K562 (cell line): ENCODE results near the gene FBLIM1. TPM values are rescaled to one million over a fixed set of nuclear protein-coding genes. Genes with fewer than 3 reads are reported as not detected.

Experiments
- ATAC-seq: fragments of 200-7000 bp; cut with Tn5 transposase; 3 replicates; pipeline ENCODE4 v1.9.1; 2020; ENCODE audit warnings: moderate library complexity
- BruUV-seq: library from RNA; stranded (reverse); fragments of 400-500 nt; replicated peaks from 2 replicates; lab custom pipeline; 2021; lab: Mats Ljungman, UMichigan
- CTCF ChIA-PET: fragments of 300-600 bp; formaldehyde crosslinking; extraction: SDS; loops from one replicate; lab custom pipeline; 2021; ENCODE audit warnings: low intra/inter-chr PET ratio; lab: Yijun Ruan, JAX
- POLR2A ChIA-PET: fragments of 300-600, 350-650 bp; sonication (Branson Sonifier 250); formaldehyde crosslinking; extraction: SDS; loops from one replicate; lab custom pipeline; 2021; ENCODE audit warnings: antibody characterized with exemption, inconsistent platforms; lab: Yijun Ruan, JAX
- DNase-seq, 4 experiments: peaks; one replicate each; pipeline versions ENCODE4 v3.0.0 to v3.0.0-alpha.2; 2011 to 2018; ENCODE audit warnings: low spot score in 3 of 4, mixed read lengths in 3 of 4; ENCODE audit errors: extremely low read depth in 1 of 4
- FAIRE-seq: peaks from 2 replicates; lab custom pipeline; 2011; peaks lifted over from hg19 to GRCh38; lab: Jason Lieb, UNC
- H2AFZ ChIP-seq: 2 replicates; pipeline ENCODE4 v1.6.0; 2011; ENCODE audit warnings: low read depth, low read length, control low read depth, inconsistent platforms
- H3K27ac ChIP-seq: fragments of 200-600 bp; 3 replicates; pipeline ENCODE4 v1.8.0; 2011; ENCODE audit warnings: low read depth, mild to moderate bottlenecking, control low read depth, inconsistent platforms, low read length, moderate library complexity, mixed read lengths; ENCODE audit errors: extremely low read depth
- H3K27me3 ChIP-seq, 2 experiments: fragments of 300-600 bp in 1 of 2; 2 replicates in 1 of 2; 3 replicates in 1 of 2; pipeline versions ENCODE4 v1.6.0 to v1.8.0; 2011; ENCODE audit warnings: inconsistent platforms in 2 of 2, low read length in 2 of 2, mild to moderate bottlenecking in 1 of 2, mixed read lengths in 1 of 2, moderate library complexity in 1 of 2; ENCODE audit not compliant: control insufficient read depth in 2 of 2, insufficient read depth in 2 of 2
- H3K36me3 ChIP-seq: fragments of 300-600 bp; 3 replicates; pipeline ENCODE4 v1.8.0; 2011; ENCODE audit warnings: mild to moderate bottlenecking, low read length, inconsistent platforms; ENCODE audit not compliant: control insufficient read depth, insufficient read depth
- H3K4me1 ChIP-seq, 2 experiments: fragments of 200-600 bp in 1 of 2; replicated peaks in 1 of 2; 2 replicates in 1 of 2; 3 replicates in 1 of 2; pipeline versions ENCODE4 v1.5.1 to v1.8.0; 2011; ENCODE audit warnings: inconsistent platforms in 2 of 2, low read length in 2 of 2, mild to moderate bottlenecking in 1 of 2, mixed read lengths in 1 of 2, moderate library complexity in 1 of 2; ENCODE audit not compliant: control insufficient read depth in 2 of 2, insufficient read depth in 2 of 2
- H3K4me2 ChIP-seq: 2 replicates; pipeline ENCODE4 v1.6.1; 2011; ENCODE audit warnings: low read length, control low read depth, inconsistent platforms, mixed read lengths; ENCODE audit not compliant: insufficient read depth
- H3K4me3 ChIP-seq: fragments of 200-600 bp; sonication (generic), shearing (Covaris generic); 2 replicates; pipeline ENCODE4 v1.5.1; 2016; ENCODE audit warnings: control low read depth, inconsistent platforms
- H3K79me2 ChIP-seq: fragments of 200-600 bp; 3 replicates; pipeline ENCODE4 v1.8.0; 2011; ENCODE audit warnings: low read length, inconsistent platforms; ENCODE audit not compliant: control insufficient read depth, insufficient read depth
- H3K9ac ChIP-seq, 2 experiments: 2 replicates each; pipeline versions ENCODE4 v1.6.0 to v1.6.1; 2011; ENCODE audit warnings: low read depth in 2 of 2, low read length in 2 of 2, control low read depth in 1 of 2, inconsistent platforms in 1 of 2, mild to moderate bottlenecking in 1 of 2, mixed read lengths in 1 of 2; ENCODE audit not compliant: insufficient read depth in 1 of 2
- H3K9me1 ChIP-seq: one replicate; pipeline ENCODE4 v1.6.0; 2011; ENCODE audit warnings: inconsistent platforms, mild to moderate bottlenecking, low read length, moderate library complexity; ENCODE audit not compliant: control insufficient read depth, insufficient read depth
- H3K9me3 ChIP-seq: replicated peaks from 2 replicates; pipeline ENCODE4 v1.5.1; 2011; ENCODE audit warnings: low read depth, low read length, inconsistent platforms; ENCODE audit not compliant: control insufficient read depth, insufficient read depth
- H4K20me1 ChIP-seq: replicated peaks from 2 replicates; pipeline ENCODE4 v1.6.1; 2011; ENCODE audit warnings: low read length, inconsistent platforms, mixed read lengths; ENCODE audit not compliant: control insufficient read depth, insufficient read depth
- CUX1 ChIP-seq: fragments of 200-800 bp; sonication (Bioruptor generic); IDR thresholded peaks from 2 replicates; pipeline ENCODE4 v1.6.1; 2016; ENCODE audit warnings: missing genetic modification characterization, missing compliant biosample characterization
- NEUROD1 ChIP-seq: fragments of 150-350 bp; IDR thresholded peaks from 2 replicates; pipeline ENCODE4 v1.6.1; 2014; ENCODE audit warnings: borderline replicate concordance, low read length, low read depth; ENCODE audit not compliant: partially characterized antibody
- NR4A1 ChIP-seq, 2 experiments: fragments of 250-450 bp in 1 of 2; fragments of 450-650 bp in 1 of 2; sonication (Bioruptor Pico) in 1 of 2; IDR thresholded peaks; 2 replicates each; pipeline versions ENCODE4 v1.4.0 to v1.6.1; 2016 to 2020; ENCODE audit warnings: mild to moderate bottlenecking in 2 of 2, missing compliant biosample characterization in 1 of 2, missing genetic modification characterization in 1 of 2, moderate library complexity in 1 of 2
- SIN3A ChIP-seq, 2 experiments: fragments of 150-350 bp in 1 of 2; IDR thresholded peaks; 2 replicates each; pipeline ENCODE4 v1.6.1; 2011 to 2016; ENCODE audit warnings: borderline replicate concordance in 2 of 2, low read depth in 2 of 2, low read length in 2 of 2, mild to moderate bottlenecking in 2 of 2, moderate library complexity in 2 of 2; ENCODE audit not compliant: control insufficient read depth in 1 of 2
- SMAD2 ChIP-seq: fragments of 150-350 bp; IDR thresholded peaks from 2 replicates; pipeline ENCODE4 v1.6.1; 2014; ENCODE audit warnings: low read depth, mild to moderate bottlenecking, low read length
- ZFP30 ChIP-seq: fragments of 250-450 bp; sonication (Bioruptor Pico); IDR thresholded peaks from 2 replicates; pipeline ENCODE4 v1.8.0; 2022; ENCODE audit warnings: moderate library complexity, mild to moderate bottlenecking, inconsistent platforms, borderline replicate concordance
- ZNF584 ChIP-seq: fragments of 200-800 bp; sonication (Bioruptor generic); IDR thresholded peaks from 2 replicates; pipeline ENCODE4 v1.6.1; 2016; ENCODE audit warnings: low read depth, mild to moderate bottlenecking, missing genetic modification characterization, missing compliant biosample characterization
- ZNF707 ChIP-seq: fragments of 250-450 bp; sonication (Bioruptor Pico); conservative IDR thresholded peaks from 2 replicates; pipeline ENCODE4 v1.8.0; 2022; ENCODE audit warnings: inconsistent platforms, mild to moderate bottlenecking, moderate library complexity
- WGBS: fragments of 100-300 bp; shearing (Covaris generic); methylation state at CpG from one replicate; pipeline ENCODE4 v1.1.6; 2016; ENCODE audit warnings: low coverage, mixed read lengths; ENCODE audit not compliant: insufficient coverage; ENCODE audit errors: missing lambda C conversion rate; 5-methylcytosine and 5-hydroxymethylcytosine counted together
- in situ Hi-C: fragments of 300-500 bp; cut with MboI; formaldehyde crosslinking; loops from 4 replicates; pipeline ENCODE4 v1.15.0; 2018; ENCODE audit warnings: inconsistent platforms, mixed read lengths
- intact Hi-C: fragments of 100-400 bp; cut with micrococcal nuclease; formaldehyde crosslinking; loops from 2 replicates; pipeline ENCODE4 v1.14.2; 2022
- polyA plus RNA-seq, 8 experiments: library from polyadenylated mRNA; depleted of rRNA in 4 of 8; stranded (reverse) in 5 of 8; unstranded in 3 of 8; fragments of >200 nt; fragmentation: Nextera tagmentation in 2 of 8; fragmentation: Illumina TruSeq in 1 of 8; extraction: Ambion mirVana in 2 of 8; extraction: Trizol in 1 of 8; gene quantifications; 2 replicates each; pipeline versions ENCODE4 v1.2.1 to v1.2.3, GENCODE V29; 2011 to 2014; ENCODE audit warnings: inconsistent platforms in 1 of 8, missing spikeins in 1 of 8
- total RNA-seq, 7 experiments: library from RNA; depleted of rRNA in 6 of 7; stranded (reverse); fragments of >200 nt in 6 of 7; fragmentation: Illumina TruSeq in 2 of 7; extraction: Trizol in 2 of 7; gene quantifications; 2 replicates each; pipeline versions ENCODE4 v1.2.1 to v1.2.3, GENCODE V29; 2011 to 2021; ENCODE audit warnings: low replicate concordance in 1 of 7
- TF ChIP-seq, protein P1 (sequence below): sonication (generic); formaldehyde crosslinking; IDR thresholded peaks from 2 replicates; pipeline ENCODE4 v1.8.1; 2022; ENCODE audit warnings: missing genetic modification reagents
- TF ChIP-seq, protein P2 (sequence below): fragments of 450-650 bp; formaldehyde crosslinking; IDR thresholded peaks from 2 replicates; pipeline ENCODE4 v1.4.0; 2022; ENCODE audit warnings: mild to moderate bottlenecking, moderate library complexity

Gene FBLIM1
- total and polyA plus RNA-seq, 9 of the 15 experiments (the other 6 are each of a cell fraction or from before 2014, with no cell fraction given) = 0.14 to 0.24 TPM; not detected in 7

- Histone ChIP-seq H2AFZ (no peak overlapping the region), H3K4me2 (no peak overlapping the region)
- no peak for FAIRE-seq
- TF ChIP-seq, protein P1, sequence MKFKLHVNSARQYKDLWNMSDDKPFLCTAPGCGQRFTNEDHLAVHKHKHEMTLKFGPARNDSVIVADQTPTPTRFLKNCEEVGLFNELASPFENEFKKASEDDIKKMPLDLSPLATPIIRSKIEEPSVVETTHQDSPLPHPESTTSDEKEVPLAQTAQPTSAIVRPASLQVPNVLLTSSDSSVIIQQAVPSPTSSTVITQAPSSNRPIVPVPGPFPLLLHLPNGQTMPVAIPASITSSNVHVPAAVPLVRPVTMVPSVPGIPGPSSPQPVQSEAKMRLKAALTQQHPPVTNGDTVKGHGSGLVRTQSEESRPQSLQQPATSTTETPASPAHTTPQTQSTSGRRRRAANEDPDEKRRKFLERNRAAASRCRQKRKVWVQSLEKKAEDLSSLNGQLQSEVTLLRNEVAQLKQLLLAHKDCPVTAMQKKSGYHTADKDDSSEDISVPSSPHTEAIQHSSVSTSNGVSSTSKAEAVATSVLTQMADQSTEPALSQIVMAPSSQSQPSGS (CRISPR knock-in tag) = no peak
- no peak for TF ChIP-seq ZFP30 (CRISPR knock-in tag)
- no peak for TF ChIP-seq CUX1
- no peak for TF ChIP-seq SMAD2
- TF ChIP-seq ZNF707 (CRISPR knock-in tag) = no peak
- TF ChIP-seq NR4A1 (CRISPR knock-in tag; IDR thresholded peaks at IDR 0.05) = no peak
- no peak for TF ChIP-seq NR4A1 (tag; IDR thresholded peaks at IDR 0.05)
- no peak for TF ChIP-seq NEUROD1
- TF ChIP-seq SIN3A (IDR thresholded peaks at IDR 0.05; ENCODE audit: borderline replicate concordance in 2 of 2, control insufficient read depth in 1 of 2, low read depth in 2 of 2, low read length in 2 of 2) = no peak
- TF ChIP-seq, protein P2, sequence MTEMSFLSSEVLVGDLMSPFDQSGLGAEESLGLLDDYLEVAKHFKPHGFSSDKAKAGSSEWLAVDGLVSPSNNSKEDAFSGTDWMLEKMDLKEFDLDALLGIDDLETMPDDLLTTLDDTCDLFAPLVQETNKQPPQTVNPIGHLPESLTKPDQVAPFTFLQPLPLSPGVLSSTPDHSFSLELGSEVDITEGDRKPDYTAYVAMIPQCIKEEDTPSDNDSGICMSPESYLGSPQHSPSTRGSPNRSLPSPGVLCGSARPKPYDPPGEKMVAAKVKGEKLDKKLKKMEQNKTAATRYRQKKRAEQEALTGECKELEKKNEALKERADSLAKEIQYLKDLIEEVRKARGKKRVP (CRISPR knock-in tag) = no peak
- no peak for TF ChIP-seq ZNF584
Observed at GRCh38 chr1:15749399-15750291, 8.9 kb upstream of the FBLIM1 start.

More at GRCh38 chr1:15749399-15750291, 8.9 kb upstream of the FBLIM1 start:
- H3K36me3 ChIP-seq = no peaks in the 10 kb centered on the region
- no peak overlapping the region for H3K4me3 ChIP-seq
- H3K4me1 ChIP-seq = peaks cover 0 to 14% of the 10 kb centered on the region in 2 experiments; a peak in 2 of 5 replicates
- intact Hi-C loops = no loop called here
- DNase-seq (no peak), ATAC-seq (peak; percentile 14; the same call in 2 of the 3 replicates)
- H3K79me2 ChIP-seq = no peaks in the 10 kb centered on the region
- H3K27me3 ChIP-seq = peaks cover 7 to 29% of the 10 kb centered on the region in 2 experiments; a peak in 3 of 5 replicates
- H3K27ac ChIP-seq = no peak overlapping the region
- WGBS = 8% methylated on average over 19 of the region's 19 CpGs
- in situ Hi-C loops = no loop called here
- no peaks in the 10 kb centered on the region for H3K9me3 ChIP-seq
- no peaks in the 10 kb centered on the region for H3K9me1 ChIP-seq
- ChIA-PET POLR2A (interaction anchor here (0.6 to 1.9 kb wide), 2 partner anchors 12 to 1181 kb away, joined by 3 to 8 read pairs; no protein-coding TSS in a partner anchor), CTCF (no interaction called here)
- no TSS peak for BruUV-seq
- peak overlapping the region in 1 of 2 experiments; percentile 49; a peak in 2 of 4 replicates for H3K9ac ChIP-seq
- 0 out of 2 replicates have a peak, but pooled peaks cover 4% of the 10 kb centered on the region for H4K20me1 ChIP-seq
